IMR-90 (cell line): ENCODE measurements around the gene NUDT1. TPM values are rescaled to one million over a fixed set of nuclear protein-coding genes. Genes with fewer than 3 reads are reported as not detected.

Experiments used
- ATAC-seq: fragments of 200-7000 bp; cut with Tn5 transposase; 2 replicates; pipeline ENCODE4 v1.9.1; 2020; ENCODE audit warnings: low read depth, mild to moderate bottlenecking, moderate library complexity
- BruUV-seq: library from RNA; stranded (reverse); fragments of 400-500 nt; replicated peaks from 2 replicates; lab custom pipeline; 2021; lab: Mats Ljungman, UMichigan
- CTCF ChIA-PET: fragments of 300-600 bp; formaldehyde crosslinking; extraction: SDS; loops from one replicate; lab custom pipeline; 2021; ENCODE audit warnings: antibody characterized with exemption; lab: Yijun Ruan, JAX
- POLR2A ChIA-PET: fragments of 300-600 bp; sonication (Branson Sonifier 250); formaldehyde crosslinking; loops from one replicate; lab custom pipeline; 2022; ENCODE audit warnings: antibody characterized with exemption; ENCODE audit not compliant: unreplicated experiment; lab: Charles Lee
- DNase-seq: peaks from one replicate; pipeline ENCODE4 v3.0.0; 2013
- H2AFZ ChIP-seq: replicated peaks from 2 replicates; pipeline ENCODE3; 2013; ENCODE audit warnings: low read length, mild to moderate bottlenecking; ENCODE audit not compliant: poor library complexity
- H2AK5ac ChIP-seq: 2 replicates; pipeline ENCODE4 v1.6.1; 2013; ENCODE audit warnings: low read depth, low read length, inconsistent platforms
- H2AK9ac ChIP-seq: replicated peaks from 2 replicates; pipeline ENCODE3; 2013; ENCODE audit warnings: mild to moderate bottlenecking, low read depth, low read length, moderate library complexity; ENCODE audit not compliant: poor library complexity
- H2BK120ac ChIP-seq: 2 replicates; pipeline ENCODE4 v1.6.1; 2013; ENCODE audit warnings: low read depth, low read length, inconsistent platforms
- H2BK15ac ChIP-seq: 3 replicates; pipeline ENCODE4 v1.6.1; 2013; ENCODE audit warnings: low read depth, low read length, inconsistent platforms
- H2BK20ac ChIP-seq: 2 replicates; pipeline ENCODE4 v1.6.1; 2013; ENCODE audit warnings: low read depth, mild to moderate bottlenecking, inconsistent platforms, low read length, moderate library complexity
- H2BK5ac ChIP-seq: 2 replicates; pipeline ENCODE4 v1.6.1; 2013; ENCODE audit warnings: mild to moderate bottlenecking, low read depth, low read length, inconsistent platforms; ENCODE audit not compliant: poor library complexity, severe bottlenecking
- H3K14ac ChIP-seq: replicated peaks from 2 replicates; pipeline ENCODE4 v1.6.1; 2013; ENCODE audit warnings: low read depth, low read length, inconsistent platforms
- H3K18ac ChIP-seq: 2 replicates; pipeline ENCODE4 v1.6.1; 2013; ENCODE audit warnings: low read depth, low read length, control low read depth
- H3K23ac ChIP-seq: 2 replicates; pipeline ENCODE4 v1.6.1; 2013; ENCODE audit warnings: low read depth, low read length, inconsistent platforms
- H3K27ac ChIP-seq: 2 replicates; pipeline ENCODE4 v1.5.1; 2013; ENCODE audit warnings: mild to moderate bottlenecking, control low read depth, low read length; ENCODE audit not compliant: insufficient read depth
- H3K27me3 ChIP-seq: 2 replicates; pipeline ENCODE4 v1.6.1; 2013; ENCODE audit warnings: low read length; ENCODE audit not compliant: control insufficient read depth, insufficient read depth
- H3K36me3 ChIP-seq: 2 replicates; pipeline ENCODE4 v1.6.1; 2013; ENCODE audit warnings: low read length, mixed read lengths; ENCODE audit not compliant: control insufficient read depth, insufficient read depth
- H3K4ac ChIP-seq: 2 replicates; pipeline ENCODE4 v1.6.1; 2013; ENCODE audit warnings: low read depth, low read length, inconsistent platforms
- H3K4me1 ChIP-seq: 2 replicates; pipeline ENCODE4 v1.6.1; 2013; ENCODE audit warnings: low read length, mixed read lengths; ENCODE audit not compliant: control insufficient read depth, insufficient read depth
- H3K4me2 ChIP-seq: 2 replicates; pipeline ENCODE4 v1.6.1; 2013; ENCODE audit warnings: low read depth, mild to moderate bottlenecking, control low read depth, low read length, moderate library complexity
- H3K4me3 ChIP-seq: 2 replicates; pipeline ENCODE4 v1.5.1; 2013; ENCODE audit warnings: low read depth, mild to moderate bottlenecking, control low read depth, low read length, moderate library complexity; ENCODE audit not compliant: insufficient read depth
- H3K56ac ChIP-seq: 2 replicates; pipeline ENCODE4 v1.6.1; 2013; ENCODE audit warnings: low read length, inconsistent platforms; ENCODE audit not compliant: insufficient read depth; ENCODE audit errors: extremely low read depth
- H3K79me1 ChIP-seq, 2 experiments: 2 replicates each; pipeline ENCODE4 v1.6.1; 2013; ENCODE audit warnings: low read length in 2 of 2, inconsistent platforms in 1 of 2, low read depth in 1 of 2
- H3K9ac ChIP-seq: 2 replicates; pipeline ENCODE4 v1.6.1; 2013; ENCODE audit warnings: low read depth, low read length, control low read depth
- H3K9me1 ChIP-seq: 2 replicates; pipeline ENCODE4 v1.6.1; 2013; ENCODE audit warnings: low read length, inconsistent platforms; ENCODE audit not compliant: insufficient read depth
- H3K9me3 ChIP-seq: 2 replicates; pipeline ENCODE4 v1.6.1; 2013; ENCODE audit warnings: low read length; ENCODE audit not compliant: control insufficient read depth, insufficient read depth
- H4K20me1 ChIP-seq: 2 replicates; pipeline ENCODE4 v1.6.1; 2013; ENCODE audit warnings: low read length, inconsistent platforms; ENCODE audit not compliant: insufficient read depth
- H4K5ac ChIP-seq: 2 replicates; pipeline ENCODE4 v1.6.1; 2013; ENCODE audit warnings: mild to moderate bottlenecking, low read depth, low read length, control low read depth
- H4K8ac ChIP-seq, 2 experiments: 2 replicates each; pipeline ENCODE4 v1.6.1; 2013; ENCODE audit warnings: low read depth in 2 of 2, low read length in 2 of 2, control low read depth in 1 of 2, inconsistent platforms in 1 of 2
- H4K91ac ChIP-seq: 2 replicates; pipeline ENCODE4 v1.6.1; 2013; ENCODE audit warnings: low read depth, low read length, inconsistent platforms; ENCODE audit not compliant: insufficient read depth
- CHD1 ChIP-seq: IDR thresholded peaks from 2 replicates; pipeline ENCODE4 v1.6.1; 2012; ENCODE audit warnings: low read depth, low read length, improper control_type of control experiment
- ELK1 ChIP-seq: fragments of 150-350 bp; IDR thresholded peaks from 2 replicates; pipeline ENCODE4 v1.6.1; 2016; ENCODE audit warnings: low read depth, mild to moderate bottlenecking, low read length, moderate library complexity, borderline replicate concordance
- FOS ChIP-seq: fragments of 150-350 bp; IDR thresholded peaks from 2 replicates; pipeline ENCODE4 v1.6.1; 2016; ENCODE audit warnings: low read depth, low read length
- NFE2L2 ChIP-seq: fragments of 150-350 bp; IDR thresholded peaks from 2 replicates; pipeline ENCODE4 v1.6.1; 2016; ENCODE audit warnings: low read depth, mild to moderate bottlenecking, low read length
- RAD21 ChIP-seq: IDR thresholded peaks from 2 replicates; pipeline ENCODE4 v1.6.1; 2012; ENCODE audit warnings: low read length, improper control_type of control experiment
- WGBS, 2 experiments: methylation state at CpG; one replicate each; pipeline versions ENCODE4 v1.1.5 to v1.1.7; 2013; ENCODE audit warnings: missing lambda C conversion rate in 2 of 2; ENCODE audit not compliant: insufficient read length in 1 of 2; ENCODE audit errors: extremely low coverage in 2 of 2; 5-methylcytosine and 5-hydroxymethylcytosine counted together
- dilution Hi-C: fragments of 300-500 bp; cut with HindIII; formaldehyde crosslinking; loops from one replicate; pipeline ENCODE4 v1.14.3; 2018; ENCODE audit warnings: low sequenced_read_pairs; ENCODE audit not compliant: unreplicated experiment
- in situ Hi-C: fragments of 300-500 bp; cut with MboI; formaldehyde crosslinking; loops from 3 replicates; pipeline ENCODE4 v1.14.3; 2019; ENCODE audit warnings: low sequenced_read_pairs, inconsistent platforms, mixed read lengths
- intact Hi-C: fragments of 100-400 bp; cut with micrococcal nuclease; formaldehyde crosslinking; loops from 2 replicates; pipeline ENCODE4 v1.10.0; 2022
- polyA plus RNA-seq, 3 experiments: library from polyadenylated mRNA; depleted of rRNA; stranded (reverse); fragments of >200 nt; gene quantifications; 2 replicates each; pipeline ENCODE4 v1.2.3, GENCODE V29; 2012; ENCODE audit warnings: low replicate concordance in 1 of 3
- total RNA-seq: library from RNA; depleted of rRNA; stranded (reverse); fragments of >200 nt; gene quantifications from 2 replicates; pipeline ENCODE4 v1.2.3, GENCODE V29; 2012

The NUDT1 gene
- total and polyA plus RNA-seq, 2 of the 4 experiments (the other 2 are of a cell fraction), result 33.4 to 49.1 TPM

GRCh38 chr7:2201128-2201527, 40.9 kb upstream of the NUDT1 start:
- POLR2A ChIA-PET, result no interaction called here

More at GRCh38 chr7:2201128-2201527, 40.9 kb upstream of the NUDT1 start:
- Histone ChIP-seq H3K4me2 (no peak overlapping the region), H3K4ac (no peak overlapping the region), H2BK5ac (no peak overlapping the region), H3K4me3 (no peak overlapping the region), H3K18ac (no peak overlapping the region), H4K5ac (no peak overlapping the region), H2BK15ac (no peak overlapping the region), H4K8ac (no peak overlapping the region), H3K9me1 (peaks cover 14% of the 10 kb centered on the region), H3K27me3 (no peaks in the 10 kb centered on the region), H3K79me1 (peaks cover 0 to 25% of the 10 kb centered on the region in 2 experiments), H2AK9ac (no peak overlapping the region), H2BK120ac (no peak overlapping the region), H3K14ac (no peak overlapping the region), H3K23ac (no peak overlapping the region), H3K9me3 (no peaks in the 10 kb centered on the region), H3K27ac (no peak overlapping the region), H3K36me3 (peaks cover 17% of the 10 kb centered on the region), H2BK20ac (no peak overlapping the region), H4K91ac (no peak overlapping the region), H4K20me1 (peaks cover 4% of the 10 kb centered on the region), H2AK5ac (no peak overlapping the region), H3K56ac (no peak overlapping the region), H2AFZ (no peak overlapping the region), H3K9ac (no peak overlapping the region), H3K4me1 (peaks cover 16% of the 10 kb centered on the region)
- dilution Hi-C loops, result no loop called here
- WGBS, 2 experiments, result 100% methylated on average over 1 of the region's 10 CpGs; no CpG with 5 or more reads in 1 of the 2 experiments
- no peak for DNase-seq
- TF ChIP-seq NFE2L2 (no peak), CHD1 (no peak), RAD21 (no peak), FOS (no peak), ELK1 (no peak)
- CTCF ChIA-PET, result no interaction called here
- intact Hi-C loops, result loop anchor here (10.0 kb wide), 1 partner anchor 96 kb away; no protein-coding TSS in a partner anchor
- no TSS peak for BruUV-seq
- in situ Hi-C loops, result loop anchor here (10.0 kb wide), 1 partner anchor 626 kb away; the partner anchor contains the start of gene PSMG3
- no peak for ATAC-seq
